T-helper 1 cell treated with Interleukin-12 subunit alpha and Interleukin-12 subunit beta and Interleukin-4 antibody, amounts not matched to agents 30 μg/mL and 1 μg/mL, for 36 hours (primary cell): ENCODE data around the gene PDHX.
A peak's percentile ranks its signal among the peaks of the same experiment; 100 is the strongest.
"Not testable (repeated sequence)": the region's sequence is repeated elsewhere in the genome, so short reads cannot be mapped to it uniquely, and the experiment has no call there.

ENCODE experiments used
- H3K27ac Mint-ChIP-seq: one replicate; pipeline ENCODE4 v1.8.0; 2021; ENCODE audit warnings: mild to moderate bottlenecking, mixed read lengths
- H3K27me3 Mint-ChIP-seq: one replicate; pipeline ENCODE4 v1.8.0; 2021; ENCODE audit warnings: low read depth, mixed read lengths
- H3K36me3 Mint-ChIP-seq: one replicate; pipeline ENCODE4 v1.8.0; 2021; ENCODE audit warnings: low read depth, mixed read lengths
- H3K4me1 Mint-ChIP-seq: one replicate; pipeline ENCODE4 v1.8.0; 2021; ENCODE audit warnings: low read depth, mixed read lengths
- H3K4me3 Mint-ChIP-seq: one replicate; pipeline ENCODE4 v1.8.0; 2021; ENCODE audit warnings: mild to moderate bottlenecking, moderate library complexity, mixed read lengths
- H3K9me3 Mint-ChIP-seq: one replicate; pipeline ENCODE4 v1.8.0; 2021; ENCODE audit warnings: mixed read lengths

The PDHX gene

GRCh38 chr11:34898474-34898873 is 17.9 kb upstream of the PDHX start:
- H3K4me1 Mint-ChIP-seq: no peaks in the 10 kb centered on the region
- no peak overlapping the region for H3K27ac Mint-ChIP-seq
- H3K9me3 Mint-ChIP-seq: peaks cover 55% of the 10 kb centered on the region
- H3K4me3 Mint-ChIP-seq: no peak overlapping the region
- H3K27me3 Mint-ChIP-seq: no peaks in the 10 kb centered on the region
- peaks cover 18% of the 10 kb centered on the region for H3K36me3 Mint-ChIP-seq

GRCh38 chr11:34899633-34900016 is 16.8 kb upstream of the PDHX start:
- H3K9me3 Mint-ChIP-seq: peaks cover 61% of the 10 kb centered on the region
- H3K4me1 Mint-ChIP-seq: no peaks in the 10 kb centered on the region
- no peaks in the 10 kb centered on the region for H3K27me3 Mint-ChIP-seq
- no peak overlapping the region for H3K27ac Mint-ChIP-seq
- H3K4me3 Mint-ChIP-seq: no peak overlapping the region
- peaks cover 19% of the 10 kb centered on the region for H3K36me3 Mint-ChIP-seq

GRCh38 chr11:34904421-34904955 is 11.9 kb upstream of the PDHX start:
- Mint-ChIP-seq H3K27me3 (no peaks in the 10 kb centered on the region), H3K9me3 (peaks cover 43% of the 10 kb centered on the region), H3K4me1 (no peaks in the 10 kb centered on the region), H3K36me3 (peaks cover 12% of the 10 kb centered on the region), H3K27ac (no peak overlapping the region), H3K4me3 (no peak overlapping the region)

GRCh38 chr11:34905666-34906065 is 10.8 kb upstream of the PDHX start:
- H3K27ac Mint-ChIP-seq: no peak overlapping the region
- no peak overlapping the region for H3K4me3 Mint-ChIP-seq
- no peaks in the 10 kb centered on the region for H3K27me3 Mint-ChIP-seq
- peaks cover 7% of the 10 kb centered on the region for H3K36me3 Mint-ChIP-seq
- H3K4me1 Mint-ChIP-seq: no peaks in the 10 kb centered on the region
- H3K9me3 Mint-ChIP-seq: peaks cover 31% of the 10 kb centered on the region

- Mint-ChIP-seq H3K4me3 (no peak overlapping the region), H3K27me3 (no peaks in the 10 kb centered on the region), H3K4me1 (no peaks in the 10 kb centered on the region), H3K27ac (no peak overlapping the region), H3K36me3 (peaks cover 4% of the 10 kb centered on the region), H3K9me3 (peaks cover 13% of the 10 kb centered on the region)
These were observed 8.4 kb upstream of the PDHX start for GRCh38 chr11:34907934-34908593.

- H3K4me1 Mint-ChIP-seq: peaks cover 6% of the 10 kb centered on the region
- H3K27ac Mint-ChIP-seq: no peak overlapping the region
- H3K36me3 Mint-ChIP-seq: peaks cover 11% of the 10 kb centered on the region
- no peaks in the 10 kb centered on the region for H3K27me3 Mint-ChIP-seq
- H3K9me3 Mint-ChIP-seq: peaks cover 6% of the 10 kb centered on the region
- H3K4me3 Mint-ChIP-seq: no peak overlapping the region
These were observed 7.0 kb upstream of the PDHX start for GRCh38 chr11:34909415-34909814.

GRCh38 chr11:34909955-34910354 is 6.5 kb upstream of the PDHX start:
- Mint-ChIP-seq H3K4me1 (peaks cover 6% of the 10 kb centered on the region), H3K36me3 (peaks cover 6% of the 10 kb centered on the region), H3K4me3 (no peak overlapping the region), H3K27me3 (no peaks in the 10 kb centered on the region), H3K27ac (no peak overlapping the region), H3K9me3 (peaks cover under 1% of the 10 kb centered on the region)

- H3K36me3 Mint-ChIP-seq: peaks cover 9% of the 10 kb centered on the region
- no peak overlapping the region for H3K4me3 Mint-ChIP-seq
- H3K4me1 Mint-ChIP-seq: peaks cover 12% of the 10 kb centered on the region
- H3K27ac Mint-ChIP-seq: no peak overlapping the region
- H3K27me3 Mint-ChIP-seq: no peaks in the 10 kb centered on the region
- no peaks in the 10 kb centered on the region for H3K9me3 Mint-ChIP-seq
These were observed 5.6 kb upstream of the PDHX start for GRCh38 chr11:34910817-34911216.

GRCh38 chr11:34911676-34912075 is 4.7 kb upstream of the PDHX start:
- peaks cover 9% of the 10 kb centered on the region for H3K36me3 Mint-ChIP-seq
- no peaks in the 10 kb centered on the region for H3K9me3 Mint-ChIP-seq
- peaks cover 13% of the 10 kb centered on the region for H3K4me1 Mint-ChIP-seq
- no peak overlapping the region for H3K4me3 Mint-ChIP-seq
- H3K27me3 Mint-ChIP-seq: no peaks in the 10 kb centered on the region
- H3K27ac Mint-ChIP-seq: no peak overlapping the region

- H3K4me1 Mint-ChIP-seq: peaks cover 25% of the 10 kb centered on the region
- H3K9me3 Mint-ChIP-seq, H3K36me3 Mint-ChIP-seq, H3K4me3 Mint-ChIP-seq, H3K27me3 Mint-ChIP-seq, H3K27ac Mint-ChIP-seq: not testable (repeated sequence)
These were observed 2.9 kb upstream of the PDHX start for GRCh38 chr11:34913556-34913955.

GRCh38 chr11:34915136-34916014 is 1.0 kb upstream of the PDHX start:
- H3K9me3 Mint-ChIP-seq: no peaks in the 10 kb centered on the region
- H3K27ac Mint-ChIP-seq: peak overlapping the region; percentile 90
- H3K27me3 Mint-ChIP-seq: no peaks in the 10 kb centered on the region
- H3K4me1 Mint-ChIP-seq: peaks cover 25% of the 10 kb centered on the region
- H3K4me3 Mint-ChIP-seq: peak overlapping the region; percentile 95
- peaks cover 12% of the 10 kb centered on the region for H3K36me3 Mint-ChIP-seq

GRCh38 chr11:34916843-34917770 is 689 bp downstream of the PDHX start:
- H3K4me3 Mint-ChIP-seq: peak overlapping the region; percentile 95
- H3K4me1 Mint-ChIP-seq: peaks cover 25% of the 10 kb centered on the region
- H3K27ac Mint-ChIP-seq: peak overlapping the region; percentile 90
- H3K36me3 Mint-ChIP-seq: peaks cover 12% of the 10 kb centered on the region
- no peaks in the 10 kb centered on the region for H3K27me3 Mint-ChIP-seq
- no peaks in the 10 kb centered on the region for H3K9me3 Mint-ChIP-seq

GRCh38 chr11:34921156-34921555 is 4.7 kb downstream of the PDHX start:
- Mint-ChIP-seq H3K9me3 (no peaks in the 10 kb centered on the region), H3K27me3 (no peaks in the 10 kb centered on the region), H3K4me1 (peaks cover 14% of the 10 kb centered on the region), H3K4me3 (no peak overlapping the region), H3K27ac (no peak overlapping the region), H3K36me3 (peaks cover 2% of the 10 kb centered on the region)

- H3K4me1 Mint-ChIP-seq: peaks cover 3% of the 10 kb centered on the region
- H3K9me3 Mint-ChIP-seq: no peaks in the 10 kb centered on the region
- H3K27ac Mint-ChIP-seq: no peak overlapping the region
- no peaks in the 10 kb centered on the region for H3K27me3 Mint-ChIP-seq
- no peak overlapping the region for H3K4me3 Mint-ChIP-seq
- peaks cover 2% of the 10 kb centered on the region for H3K36me3 Mint-ChIP-seq
These were observed 8.3 kb downstream of the PDHX start for GRCh38 chr11:34924714-34925113.
